Mesenteric fat pad (tissue), 1 donor: Measurements from ENCODE around the gene CCR3. TPM values are rescaled to one million over a fixed set of nuclear protein-coding genes. Genes with fewer than 3 reads are reported as not detected.
"Not testable (repeated sequence)": the region's sequence is repeated elsewhere in the genome, so short reads cannot be mapped to it uniquely, and the experiment has no call there.

Source experiments
- DNase-seq: peaks from one replicate; pipeline ENCODE4 v3.0.0-alpha.2; 2020; ENCODE audit warnings: low spot score
- long read RNA-seq: library from polyadenylated mRNA; unstranded; transcript quantifications from one replicate; pipeline ENCODE4 v2.0.0, GENCODE V29; 2020
- total RNA-seq: library from RNA; stranded (reverse); fragmentation: NEBNext Ultra II Directional; extraction: Animal tissue kit (Norgen Biotek cat#: 25700); gene quantifications from one replicate; pipeline ENCODE4 v1.2.1, GENCODE V29; 2021
- donor health status: DM: yes; HTN: yes; CAD: no.

The CCR3 gene
- not detected for total RNA-seq
- long read RNA-seq, partial matches to known transcripts, result 0 of 1 reads
- long read RNA-seq, other reads (novel, unspliced or antisense), result 1 of 1 reads

- DNase-seq, result no peak
Measured at GRCh38 chr3:46242120-46242519, at the start of gene CCR3. Gene CCR3 (plus strand): TSS chr3:46242460. CDS start chr3:46265159, 22,699 bp downstream.

GRCh38 chr3:46192939-46193338, 49.3 kb upstream of the CCR3 start:
- no peak for DNase-seq

- DNase-seq, result no peak
Measured at GRCh38 chr3:46193436-46193835, 48.8 kb upstream of the CCR3 start.

GRCh38 chr3:46194868-46195553, 47.2 kb upstream of the CCR3 start:
- DNase-seq, result no peak

- DNase-seq, result no peak
Measured at GRCh38 chr3:46196261-46196957, 45.9 kb upstream of the CCR3 start.

- DNase-seq, result no peak
Measured at GRCh38 chr3:46200211-46200610, 42.0 kb upstream of the CCR3 start.

- no peak for DNase-seq
Measured at GRCh38 chr3:46200790-46201189, 41.5 kb upstream of the CCR3 start.

GRCh38 chr3:46202535-46202934, 39.7 kb upstream of the CCR3 start:
- no peak for DNase-seq

GRCh38 chr3:46203681-46204080, 38.6 kb upstream of the CCR3 start:
- DNase-seq, result no peak

- no peak for DNase-seq
Measured at GRCh38 chr3:46205286-46205960, 36.8 kb upstream of the CCR3 start.

- no peak for DNase-seq
Measured at GRCh38 chr3:46206282-46207015, 35.8 kb upstream of the CCR3 start.

GRCh38 chr3:46207514-46207913, 34.7 kb upstream of the CCR3 start:
- DNase-seq, result not testable (repeated sequence)

GRCh38 chr3:46208167-46208704, 34.0 kb upstream of the CCR3 start, which contains the start of gene CCR1:
Gene CCR1 (minus strand): TSS chr3:46208313. CDS start chr3:46204313, 4,000 bp downstream.
- DNase-seq, result no peak

GRCh38 chr3:46209053-46209452, 33.2 kb upstream of the CCR3 start:
- DNase-seq, result no peak

- DNase-seq, result no peak
Measured at GRCh38 chr3:46209746-46210470, 32.4 kb upstream of the CCR3 start.

- no peak for DNase-seq
Measured at GRCh38 chr3:46212101-46212500, 30.2 kb upstream of the CCR3 start.

- no peak for DNase-seq
Measured at GRCh38 chr3:46213201-46213600, 29.1 kb upstream of the CCR3 start.

- DNase-seq, result no peak
Measured at GRCh38 chr3:46214751-46215352, 27.4 kb upstream of the CCR3 start.

GRCh38 chr3:46215810-46216414, 26.3 kb upstream of the CCR3 start:
- DNase-seq, result no peak
